ENCODE data around the gene MIA2.

- TF ChIP-seq POLR2A (IDR thresholded peaks at IDR 0.05) (no peak), CTCF (IDR thresholded peaks at IDR 0.05 in 4 of 5, conservative IDR thresholded peaks at IDR 0.05 in 1 of 5) (no peak)
Measured at GRCh38 chr14:39383741-39384140, 150.0 kb downstream of the MIA2 start.

Data from gastrocnemius medialis (tissue), 4 donors.